ENCODE measurements around the gene CCDC107. TPM values are rescaled to one million over a fixed set of nuclear protein-coding genes. Genes with fewer than 3 reads are reported as not detected.

Gene CCDC107
- total and polyA plus RNA-seq, 2 experiments from 2014 or later, result 6.9 to 18.4 TPM

DNA sequence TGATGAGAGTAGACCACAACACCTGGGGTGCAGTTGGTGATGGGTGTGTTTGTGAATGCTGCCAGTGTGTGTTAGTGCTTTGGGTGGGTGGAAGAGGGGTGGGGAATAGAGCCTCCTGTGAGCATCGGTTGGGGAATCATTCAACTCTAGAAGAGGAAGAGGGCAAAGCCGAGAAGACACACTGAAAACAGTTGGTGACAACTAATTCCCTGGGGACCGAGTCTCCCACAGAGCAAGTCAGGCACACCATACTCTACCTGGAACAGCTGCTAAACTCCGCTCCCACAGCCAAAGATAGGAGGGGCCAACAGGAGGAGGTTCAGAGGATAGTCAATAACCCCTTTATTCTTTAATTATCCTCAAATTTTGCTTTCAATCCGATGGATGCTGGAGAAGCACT lies 8.5 kb downstream of the CCDC107 start:
- H3K4me1 Mint-ChIP-seq, result peaks cover 28% of the 10 kb centered on the region
- no peak for DNase-seq (ENCODE audit: low spot score)
- H3K36me3 ChIP-seq (ENCODE audit: insufficient read depth), result peaks cover 7% of the 10 kb centered on the region; the same call in 1 of the 2 replicates
- no peaks in the 10 kb centered on the region; the same call in 2 of the 3 replicates for H3K9me3 Mint-ChIP-seq
- peaks cover 19% of the 10 kb centered on the region for H3K36me3 Mint-ChIP-seq (ENCODE audit: low read depth)
- peaks cover 8% of the 10 kb centered on the region; the same call in 1 of the 2 replicates for H3K79me2 ChIP-seq (replicated peaks; ENCODE audit: insufficient read depth)
- H3K27me3 Mint-ChIP-seq (ENCODE audit: insufficient read depth, low read depth, poor library complexity), result peaks cover 10% of the 10 kb centered on the region
- no peak overlapping the region for H3K27ac Mint-ChIP-seq
- TF ChIP-seq, protein P1, sequence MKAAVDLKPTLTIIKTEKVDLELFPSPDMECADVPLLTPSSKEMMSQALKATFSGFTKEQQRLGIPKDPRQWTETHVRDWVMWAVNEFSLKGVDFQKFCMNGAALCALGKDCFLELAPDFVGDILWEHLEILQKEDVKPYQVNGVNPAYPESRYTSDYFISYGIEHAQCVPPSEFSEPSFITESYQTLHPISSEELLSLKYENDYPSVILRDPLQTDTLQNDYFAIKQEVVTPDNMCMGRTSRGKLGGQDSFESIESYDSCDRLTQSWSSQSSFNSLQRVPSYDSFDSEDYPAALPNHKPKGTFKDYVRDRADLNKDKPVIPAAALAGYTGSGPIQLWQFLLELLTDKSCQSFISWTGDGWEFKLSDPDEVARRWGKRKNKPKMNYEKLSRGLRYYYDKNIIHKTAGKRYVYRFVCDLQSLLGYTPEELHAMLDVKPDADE (IDR thresholded peaks at IDR 0.05), result no peak
- TF ChIP-seq NANOG (IDR thresholded peaks at IDR 0.05; ENCODE audit: borderline replicate concordance), result no peak
- no peak for TF ChIP-seq CTCF (conservative IDR thresholded peaks at IDR 0.05; ENCODE audit: low read depth in 2 of 2)
- TF ChIP-seq REST (IDR thresholded peaks at IDR 0.05; ENCODE audit: unreplicated experiment), result no peak
- no peak for TF ChIP-seq STAT1 (IDR thresholded peaks at IDR 0.05; ENCODE audit: unreplicated experiment)
- TF ChIP-seq POLR2AphosphoS5 (IDR thresholded peaks at IDR 0.05; ENCODE audit: low read depth), result no peak
- no peak for TF ChIP-seq EZH2phosphoT487 (IDR thresholded peaks at IDR 0.05; ENCODE audit: unreplicated experiment)
- TF ChIP-seq JUNB (IDR thresholded peaks at IDR 0.05; ENCODE audit: unreplicated experiment), result no peak
- TF ChIP-seq EZH2 (IDR thresholded peaks at IDR 0.05; ENCODE audit: low read depth, unreplicated experiment), result no peak
- TF ChIP-seq ZNF114 (CRISPR knock-in tag; IDR thresholded peaks at IDR 0.05), result no peak
- no peak overlapping the region for H3K4me3 ChIP-seq
- H3K9me2 ChIP-seq (ENCODE audit: insufficient read depth), result peaks cover 12% of the 10 kb centered on the region
- H3F3A ChIP-seq (replicated peaks; ENCODE audit: low read depth), result 0 out of 2 replicates have a peak, but pooled peaks cover 13% of the 10 kb centered on the region
- no peak overlapping the region for H3K4me3 Mint-ChIP-seq
- H3K27me3 ChIP-seq (ENCODE audit: insufficient read depth), result no peaks in the 10 kb centered on the region
- no peaks in the 10 kb centered on the region for H4K20me1 ChIP-seq (replicated peaks; ENCODE audit: insufficient read depth)
- H3K27ac ChIP-seq (ENCODE audit: low read depth), result no peak overlapping the region
- ATAC-seq, result no peak
- H3K4me2 ChIP-seq, result no peak overlapping the region
- H3K4me1 ChIP-seq (ENCODE audit: insufficient read depth), result peaks cover 15% of the 10 kb centered on the region
- no peak overlapping the region for H2AFZ ChIP-seq
